Neutrophil (primary cell): ENCODE data around the gene CFAP61.

Source experiments
- H3K27ac ChIP-seq: fragments of 200-600 bp; sonication (generic); 2 replicates; pipeline ENCODE4 v1.5.1; 2016; ENCODE audit warnings: mild to moderate bottlenecking, moderate library complexity
- H3K27me3 ChIP-seq: fragments of 200-600 bp; sonication (generic); 2 replicates; pipeline ENCODE4 v1.6.0; 2016; ENCODE audit warnings: mild to moderate bottlenecking
- H3K36me3 ChIP-seq: fragments of 200-600 bp; sonication (generic); 2 replicates; pipeline ENCODE4 v1.5.1; 2017
- H3K4me1 ChIP-seq, 2 experiments: fragments of 200-600 bp in 1 of 2; sonication (generic) in 1 of 2; 1 replicate in 1 of 2; 2 replicates in 1 of 2; pipeline versions ENCODE4 v1.5.1 to v1.6.1; 2013 to 2016; ENCODE audit warnings: low read depth in 1 of 2, low read length in 1 of 2, mild to moderate bottlenecking in 1 of 2, moderate library complexity in 1 of 2; ENCODE audit not compliant: control insufficient read depth in 1 of 2, insufficient read depth in 1 of 2
- H3K4me3 ChIP-seq, 2 experiments: fragments of 200-600 bp in 1 of 2; sonication (generic) in 1 of 2; 1 replicate in 1 of 2; 2 replicates in 1 of 2; pipeline ENCODE4 v1.5.1; 2013 to 2016; ENCODE audit warnings: low read depth in 1 of 2, low read length in 1 of 2, mild to moderate bottlenecking in 1 of 2, moderate library complexity in 1 of 2
- H3K9me3 ChIP-seq: fragments of 200-600 bp; sonication (generic); 2 replicates; pipeline ENCODE4 v1.5.1; 2016
- TF ChIP-seq, protein P1 (sequence below): fragments of 200-600 bp; sonication (generic); IDR thresholded peaks from 2 replicates; pipeline ENCODE4 v1.5.1; 2016; ENCODE audit warnings: antibody characterized with exemption

CFAP61 gene

DNA sequence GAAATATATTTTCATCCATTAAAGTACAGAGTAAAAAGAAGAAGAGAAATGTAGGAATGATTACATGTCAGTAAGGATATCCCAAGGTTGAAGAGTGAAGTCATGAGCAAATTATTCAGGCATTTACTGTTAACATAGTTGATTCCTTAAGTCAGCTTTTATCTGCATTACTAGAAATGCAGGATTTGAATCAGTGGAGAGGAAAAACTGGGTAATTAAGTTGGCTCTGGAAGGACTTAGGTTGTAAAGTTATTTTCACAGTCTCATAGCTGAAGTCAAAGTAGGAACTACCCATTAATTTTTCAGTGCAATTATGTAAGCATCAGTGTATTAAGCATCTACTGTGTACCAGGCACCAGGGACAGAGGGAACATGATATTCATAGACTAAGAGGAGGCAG, 27.4 kb upstream of the CFAP61 start:
- Histone ChIP-seq H3K4me3 (no peak overlapping the region), H3K36me3 (peaks cover 34% of the 10 kb centered on the region), H3K27ac (no peak overlapping the region), H3K27me3 (no peaks in the 10 kb centered on the region), H3K4me1 (peaks cover 0 to 5% of the 10 kb centered on the region in 2 experiments), H3K9me3 (no peaks in the 10 kb centered on the region)
- TF ChIP-seq, protein P1, sequence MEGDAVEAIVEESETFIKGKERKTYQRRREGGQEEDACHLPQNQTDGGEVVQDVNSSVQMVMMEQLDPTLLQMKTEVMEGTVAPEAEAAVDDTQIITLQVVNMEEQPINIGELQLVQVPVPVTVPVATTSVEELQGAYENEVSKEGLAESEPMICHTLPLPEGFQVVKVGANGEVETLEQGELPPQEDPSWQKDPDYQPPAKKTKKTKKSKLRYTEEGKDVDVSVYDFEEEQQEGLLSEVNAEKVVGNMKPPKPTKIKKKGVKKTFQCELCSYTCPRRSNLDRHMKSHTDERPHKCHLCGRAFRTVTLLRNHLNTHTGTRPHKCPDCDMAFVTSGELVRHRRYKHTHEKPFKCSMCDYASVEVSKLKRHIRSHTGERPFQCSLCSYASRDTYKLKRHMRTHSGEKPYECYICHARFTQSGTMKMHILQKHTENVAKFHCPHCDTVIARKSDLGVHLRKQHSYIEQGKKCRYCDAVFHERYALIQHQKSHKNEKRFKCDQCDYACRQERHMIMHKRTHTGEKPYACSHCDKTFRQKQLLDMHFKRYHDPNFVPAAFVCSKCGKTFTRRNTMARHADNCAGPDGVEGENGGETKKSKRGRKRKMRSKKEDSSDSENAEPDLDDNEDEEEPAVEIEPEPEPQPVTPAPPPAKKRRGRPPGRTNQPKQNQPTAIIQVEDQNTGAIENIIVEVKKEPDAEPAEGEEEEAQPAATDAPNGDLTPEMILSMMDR = no peak

DNA sequence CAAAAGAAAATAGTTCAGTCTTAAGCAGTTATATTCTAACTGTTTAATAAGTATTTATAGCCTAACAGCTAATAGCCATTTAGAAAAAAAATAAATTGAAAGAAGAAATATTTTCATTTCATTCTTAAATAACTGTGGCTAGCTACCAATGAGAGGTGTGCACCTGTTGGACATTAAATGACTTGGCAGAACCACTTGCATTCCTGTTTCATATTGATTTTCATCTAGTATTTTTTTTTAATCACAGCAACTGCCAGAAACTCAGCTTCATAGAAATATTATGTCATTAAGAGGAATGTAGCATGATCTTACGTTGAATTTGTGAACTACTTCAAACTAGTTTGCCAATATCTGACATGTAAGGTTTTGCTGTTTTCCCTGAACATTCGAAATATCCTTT, 25.0 kb upstream of the CFAP61 start:
- H3K9me3 ChIP-seq = no peaks in the 10 kb centered on the region
- no peak overlapping the region for H3K4me3 ChIP-seq
- no peaks in the 10 kb centered on the region for H3K4me1 ChIP-seq
- no peaks in the 10 kb centered on the region for H3K27me3 ChIP-seq
- H3K36me3 ChIP-seq = peaks cover 56% of the 10 kb centered on the region
- no peak overlapping the region for H3K27ac ChIP-seq
- TF ChIP-seq, protein P1 = no peak

DNA sequence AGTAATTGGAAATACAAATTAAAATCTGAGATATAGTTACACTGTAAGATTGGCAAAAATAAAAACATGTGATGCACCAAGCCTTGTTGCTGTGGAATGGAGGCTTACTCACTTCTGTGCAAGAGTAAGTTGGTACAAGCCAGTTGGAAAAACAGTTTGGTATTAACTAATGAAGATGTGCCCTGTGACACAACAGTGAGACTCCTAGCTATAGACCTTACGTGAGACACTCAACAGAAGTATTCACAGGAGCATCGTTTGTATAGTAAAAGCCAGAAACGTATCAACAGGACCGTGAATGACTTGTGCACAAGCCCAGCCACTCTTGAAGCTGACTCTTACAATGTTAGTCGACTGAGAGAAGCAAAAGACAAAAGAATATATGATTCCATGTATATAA, 20.5 kb upstream of the CFAP61 start:
- TF ChIP-seq, protein P1 = no peak
- H3K9me3 ChIP-seq = no peaks in the 10 kb centered on the region
- no peak overlapping the region for H3K4me3 ChIP-seq
- peaks cover 91% of the 10 kb centered on the region for H3K36me3 ChIP-seq
- H3K27me3 ChIP-seq = no peaks in the 10 kb centered on the region
- no peaks in the 10 kb centered on the region for H3K4me1 ChIP-seq
- no peak overlapping the region for H3K27ac ChIP-seq

GRCh38 chr20:20034486-20034885, 17.8 kb upstream of the CFAP61 start:
- Histone ChIP-seq H3K36me3 (peaks cover 94% of the 10 kb centered on the region), H3K27ac (no peak overlapping the region), H3K27me3 (no peaks in the 10 kb centered on the region)

GRCh38 chr20:20036756-20037155, 15.6 kb upstream of the CFAP61 start:
- Histone ChIP-seq H3K27ac (no peak overlapping the region), H3K4me1 (no peaks in the 10 kb centered on the region), H3K9me3 (peaks cover 4% of the 10 kb centered on the region), H3K27me3 (no peaks in the 10 kb centered on the region), H3K4me3 (no peak overlapping the region), H3K36me3 (peaks cover 100% of the 10 kb centered on the region)
- TF ChIP-seq, protein P1 = no peak

More at GRCh38 chr20:20034486-20034885, 17.8 kb upstream of the CFAP61 start:
- TF ChIP-seq, protein P1 = no peak
- H3K4me3 ChIP-seq = no peak overlapping the region
- no peaks in the 10 kb centered on the region for H3K4me1 ChIP-seq
- H3K9me3 ChIP-seq = peaks cover 4% of the 10 kb centered on the region

- H3K4me3 ChIP-seq = no peak overlapping the region
- TF ChIP-seq, protein P1 = no peak
- H3K9me3 ChIP-seq = peaks cover 4% of the 10 kb centered on the region
- H3K36me3 ChIP-seq = peaks cover 100% of the 10 kb centered on the region
- no peaks in the 10 kb centered on the region for H3K4me1 ChIP-seq
- H3K27ac ChIP-seq = no peak overlapping the region
- no peaks in the 10 kb centered on the region for H3K27me3 ChIP-seq
These were observed 14.4 kb upstream of the CFAP61 start for GRCh38 chr20:20037960-20038359.
